BLaER1 treated with 17β-estradiol and CSF1 and Interleukin-3, amounts not matched to agents 10 nM and 100 nM (cell line): ENCODE data around the gene RPRM.
"Not testable (repeated sequence)": the region's sequence is repeated elsewhere in the genome, so short reads cannot be mapped to it uniquely, and the experiment has no call there.

ENCODE experiments used
- H3K27ac ChIP-seq, 11 experiments: shearing (Covaris generic); formaldehyde crosslinking; 2 replicates each; pipeline ENCODE4 v1.8.1; 2022
- H3K27me3 ChIP-seq, 11 experiments: shearing (Covaris generic); formaldehyde crosslinking; 2 replicates each; pipeline ENCODE4 v1.8.1; 2022
- H3K36me3 ChIP-seq, 11 experiments: shearing (Covaris generic); formaldehyde crosslinking; 2 replicates each; pipeline ENCODE4 v1.8.1; 2022
- H3K4me1 ChIP-seq, 10 experiments: shearing (Covaris generic); formaldehyde crosslinking; 2 replicates each; pipeline ENCODE4 v1.8.1; 2022
- H3K4me2 ChIP-seq, 11 experiments: shearing (Covaris generic); formaldehyde crosslinking; 2 replicates each; pipeline ENCODE4 v1.8.1; 2022
- H3K4me3 ChIP-seq, 10 experiments: shearing (Covaris generic); formaldehyde crosslinking; 2 replicates each; pipeline ENCODE4 v1.8.1; 2022
- H3K9ac ChIP-seq, 11 experiments: shearing (Covaris generic); formaldehyde crosslinking; 2 replicates each; pipeline ENCODE4 v1.8.1; 2022
- H3K9me3 ChIP-seq, 11 experiments: shearing (Covaris generic); formaldehyde crosslinking; replicated peaks in 1 of 11; 2 replicates each; pipeline ENCODE4 v1.8.1; 2022
- H4K20me1 ChIP-seq, 11 experiments: shearing (Covaris generic); formaldehyde crosslinking; 2 replicates each; pipeline ENCODE4 v1.8.1; 2022
- Cebpa-rat ChIP-seq, 11 experiments: shearing (Covaris generic); IDR thresholded peaks; 2 replicates each; pipeline ENCODE4 v1.8.1; 2022

RPRM gene

DNA sequence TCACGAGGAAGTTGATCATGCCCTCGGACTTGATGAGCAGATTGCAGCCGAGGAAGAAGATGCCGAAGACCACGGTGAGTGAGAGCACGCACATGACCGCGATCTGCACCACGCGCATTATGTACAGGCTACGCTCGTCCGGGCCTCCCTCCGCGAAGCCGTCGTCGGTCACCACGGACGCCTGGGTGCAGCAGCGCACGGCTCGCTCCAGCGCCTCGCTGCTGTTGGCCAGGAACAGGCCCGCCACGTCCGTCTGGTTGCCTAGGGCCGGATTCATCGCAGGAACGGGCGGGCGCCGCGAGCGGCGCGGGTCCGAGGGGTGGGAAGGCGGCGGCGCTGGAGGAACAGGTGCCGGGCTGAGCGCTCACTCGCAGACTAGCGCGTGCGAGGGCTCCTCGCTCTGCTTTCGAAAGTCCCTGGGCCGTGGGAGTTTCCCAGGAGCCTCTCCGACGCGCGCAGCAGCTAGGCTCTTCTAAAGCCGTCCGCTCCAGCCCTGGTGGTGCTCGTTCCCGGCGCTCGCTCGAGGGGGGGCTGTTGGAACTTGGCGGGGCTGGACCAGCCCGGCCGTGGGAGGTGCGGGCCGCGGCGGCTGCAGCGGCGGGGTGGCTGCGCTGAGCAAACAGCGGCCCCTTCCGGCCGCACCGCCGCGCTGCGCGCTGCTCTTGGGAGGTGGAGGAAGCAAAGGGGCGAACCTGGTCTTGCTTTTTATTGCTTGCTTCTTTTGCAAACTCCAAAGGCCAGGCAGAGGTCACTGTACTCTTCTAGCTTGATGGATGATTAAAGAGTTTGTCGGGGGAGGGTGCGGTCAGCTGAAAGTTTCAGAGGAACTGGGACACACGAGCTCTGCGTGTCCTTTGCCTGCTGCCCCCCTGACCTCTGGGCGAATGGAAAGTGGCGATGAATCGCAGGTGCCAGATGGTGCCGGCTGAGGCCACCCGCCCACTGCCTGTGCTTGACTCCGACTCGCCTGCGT lies at the start of gene RPRM:
TSS of gene RPRM (minus strand) at position 474 of the 973 bp plus-strand sequence. CDS start at position 277, 197 bp downstream.
- Histone ChIP-seq H3K27ac (no peak within 1 kb of the TSS), H3K27me3 (peaks cover 36 to 46% (median 43%) of the 10 kb centered on the region in 11 experiments), H3K4me2 (peak within 1 kb of the TSS in 8 of 11 experiments; percentile 4 to 66 (median 24); a peak in 10 of 22 replicates), H3K9ac (no peak within 1 kb of the TSS), H4K20me1 (no peaks in the 10 kb centered on the region), H3K9me3 (peaks cover 15 to 28% (median 19%) of the 10 kb centered on the region in 11 experiments), H3K4me1 (peaks cover 0 to 17% (median 0%) of the 10 kb centered on the region in 10 experiments; a peak in 5 of 20 replicates), H3K36me3 (no peaks in the 10 kb centered on the region), H3K4me3 (peak within 1 kb of the TSS in 5 of 10 experiments; percentile 10 to 41 (median 26); a peak in 6 of 20 replicates)
- no peak for TF ChIP-seq Cebpa-rat (IDR thresholded peaks at IDR 0.05)

DNA sequence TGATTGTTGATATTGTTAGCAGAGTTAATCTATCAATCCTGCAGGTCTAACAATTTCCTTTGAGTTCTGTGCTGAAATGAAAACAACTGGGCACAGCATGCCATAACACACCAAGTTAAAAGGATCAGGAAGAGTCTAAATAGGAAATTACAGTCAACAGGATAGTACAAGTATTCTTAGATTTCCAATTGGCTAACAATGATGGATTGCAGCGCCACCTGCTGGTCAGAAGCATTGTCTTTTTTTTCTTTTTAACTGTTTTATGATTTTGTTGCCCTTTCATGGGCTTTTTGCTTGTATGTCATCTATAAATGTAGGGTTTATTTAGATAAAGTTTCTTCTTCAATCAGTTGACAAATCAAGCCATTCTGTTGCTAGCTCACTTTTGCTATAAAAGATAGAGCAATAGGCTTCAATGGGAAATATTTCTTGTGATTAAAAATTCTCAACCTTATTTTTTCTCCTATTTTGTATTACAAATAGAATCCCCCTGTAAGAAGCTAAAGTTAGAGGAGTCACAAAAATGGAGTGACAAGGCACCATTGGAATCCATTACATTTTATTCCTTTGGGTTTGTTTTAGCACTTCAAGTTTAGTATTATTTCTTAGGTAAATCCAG lies 40.8 kb upstream of the RPRM start:
- Histone ChIP-seq H3K4me2 (no peak overlapping the region), H3K4me3 (no peak overlapping the region), H3K36me3 (no peaks in the 10 kb centered on the region), H3K4me1 (no peaks in the 10 kb centered on the region), H3K9me3 (no peaks in the 10 kb centered on the region), H3K27me3 (no peaks in the 10 kb centered on the region), H3K27ac (no peak overlapping the region), H3K9ac (no peak overlapping the region), H4K20me1 (no peaks in the 10 kb centered on the region)
- no peak for TF ChIP-seq Cebpa-rat (IDR thresholded peaks at IDR 0.05)

DNA sequence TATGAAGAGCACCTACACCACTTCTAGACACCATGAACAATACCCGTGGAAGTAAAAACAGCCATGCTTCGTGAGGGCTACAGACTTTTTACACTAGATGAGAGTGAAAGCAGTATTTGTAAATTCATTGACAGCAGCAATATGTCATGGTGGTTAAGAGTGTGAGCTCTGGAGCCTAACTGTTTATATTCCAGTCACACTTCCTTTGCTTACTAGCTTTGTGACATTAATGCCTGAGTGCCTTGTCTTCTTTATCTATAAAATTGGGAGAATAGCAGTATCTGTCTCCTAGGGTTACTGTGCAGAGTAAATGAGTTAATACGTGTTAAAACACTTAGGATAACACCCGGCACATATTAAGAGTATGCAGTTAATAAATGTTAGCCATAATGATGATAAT lies 33.8 kb upstream of the RPRM start:
- Histone ChIP-seq H3K4me1 (peaks cover 0 to 13% (median 3%) of the 10 kb centered on the region in 10 experiments; a peak in 9 of 20 replicates), H3K27ac (no peak overlapping the region), H3K4me2 (no peak overlapping the region), H3K9ac (no peak overlapping the region), H4K20me1 (no peaks in the 10 kb centered on the region), H3K36me3 (no peaks in the 10 kb centered on the region), H3K9me3 (peaks cover 9 to 19% (median 15%) of the 10 kb centered on the region in 11 experiments; a peak in 20 of 22 replicates), H3K4me3 (no peak overlapping the region), H3K27me3 (no peaks in the 10 kb centered on the region)
- no peak for TF ChIP-seq Cebpa-rat (IDR thresholded peaks at IDR 0.05)

DNA sequence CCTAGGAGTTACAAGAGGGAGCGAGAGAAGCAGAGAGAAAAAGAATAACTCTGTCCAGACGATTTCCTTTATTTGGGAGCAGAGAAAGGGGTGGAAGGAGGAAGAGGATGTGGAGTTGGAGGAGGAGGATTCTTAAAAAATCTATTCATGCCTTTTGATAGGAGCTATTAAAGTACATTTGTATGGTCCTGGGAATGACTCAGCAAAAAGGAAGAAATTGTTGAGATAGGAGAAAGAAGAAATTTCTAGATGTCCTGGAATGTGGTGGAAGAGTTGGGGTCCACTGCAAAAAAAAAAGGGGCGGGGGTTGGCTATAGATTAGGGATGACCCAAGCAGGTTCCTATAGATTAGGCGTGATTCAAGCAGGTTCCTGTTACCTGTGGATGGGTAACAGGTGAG lies 32.4 kb upstream of the RPRM start:
- H3K36me3 ChIP-seq: no peaks in the 10 kb centered on the region
- TF ChIP-seq Cebpa-rat (IDR thresholded peaks at IDR 0.05): no peak

DNA sequence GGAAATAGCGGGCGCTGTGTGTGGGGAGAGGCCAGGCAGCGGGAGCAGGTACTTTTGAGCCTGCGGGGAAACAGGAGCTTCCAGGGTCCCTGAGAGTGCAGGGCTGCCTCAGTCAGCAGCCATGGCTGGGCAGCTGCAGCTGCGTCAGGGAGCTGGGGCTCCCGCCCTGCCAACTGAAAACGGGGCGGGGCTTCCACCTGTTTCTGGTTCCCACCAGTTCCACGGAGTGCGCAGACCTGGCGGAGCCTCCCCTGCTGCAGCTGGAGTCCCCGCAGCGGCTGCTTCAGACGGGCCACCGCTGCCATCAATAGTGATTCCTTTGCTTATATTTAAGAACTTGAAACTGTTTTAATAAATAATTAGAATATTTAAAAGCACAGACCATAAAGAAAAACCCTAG lies 30.6 kb upstream of the RPRM start:
- H4K20me1 ChIP-seq: no peaks in the 10 kb centered on the region
- no peaks in the 10 kb centered on the region for H3K36me3 ChIP-seq
- TF ChIP-seq Cebpa-rat (IDR thresholded peaks at IDR 0.05): no peak
- H3K27ac ChIP-seq: no peak overlapping the region
- no peak overlapping the region for H3K9ac ChIP-seq
- H3K9me3 ChIP-seq: peaks cover 21 to 33% (median 24%) of the 10 kb centered on the region in 11 experiments; a peak in 21 of 22 replicates
- H3K4me2 ChIP-seq: peak overlapping the region in 5 of 11 experiments; percentile 4 to 36 (median 28); a peak in 6 of 22 replicates
- H3K4me3 ChIP-seq: no peak overlapping the region
- H3K27me3 ChIP-seq: no peaks in the 10 kb centered on the region
- peaks cover 0 to 13% (median 3%) of the 10 kb centered on the region in 10 experiments; a peak in 9 of 20 replicates for H3K4me1 ChIP-seq

More for the DNA sequence above, 32.4 kb upstream of the RPRM start:
- Histone ChIP-seq H3K9me3 (peaks cover 21 to 33% (median 24%) of the 10 kb centered on the region in 11 experiments; a peak in 21 of 22 replicates), H3K4me3 (no peak overlapping the region), H3K27ac (no peak overlapping the region), H3K9ac (no peak overlapping the region), H3K4me2 (no peak overlapping the region), H4K20me1 (no peaks in the 10 kb centered on the region), H3K4me1 (peaks cover 0 to 13% (median 3%) of the 10 kb centered on the region in 10 experiments; a peak in 9 of 20 replicates), H3K27me3 (no peaks in the 10 kb centered on the region)

DNA sequence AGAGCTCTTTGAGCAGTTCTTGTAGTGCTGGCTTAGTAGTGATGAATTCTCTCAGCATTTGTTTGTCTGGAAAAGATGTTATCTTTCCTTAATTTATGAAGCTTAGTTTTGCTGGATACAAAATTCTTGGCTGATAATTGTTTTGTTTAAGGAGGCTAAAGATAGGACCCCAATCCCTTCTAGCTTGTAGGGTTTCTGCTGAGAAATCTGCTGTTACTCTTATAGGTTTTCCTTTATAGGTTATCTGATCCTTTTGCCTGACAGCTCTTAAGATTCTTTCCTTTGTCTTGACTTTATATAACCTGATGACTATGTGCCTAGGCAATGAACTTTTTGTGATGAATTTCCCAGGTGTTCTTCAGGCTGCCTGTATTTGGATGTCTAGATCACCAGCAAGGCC lies 27.9 kb upstream of the RPRM start:
- H3K27ac ChIP-seq, H3K36me3 ChIP-seq, H3K4me3 ChIP-seq, H3K4me2 ChIP-seq, H4K20me1 ChIP-seq, H3K9ac ChIP-seq, H3K27me3 ChIP-seq: not testable (repeated sequence)
- H3K4me1 ChIP-seq: peaks cover 0 to 13% (median 3%) of the 10 kb centered on the region in 10 experiments; a peak in 9 of 20 replicates
- peaks cover 21 to 33% (median 24%) of the 10 kb centered on the region in 11 experiments; a peak in 21 of 22 replicates for H3K9me3 ChIP-seq

DNA sequence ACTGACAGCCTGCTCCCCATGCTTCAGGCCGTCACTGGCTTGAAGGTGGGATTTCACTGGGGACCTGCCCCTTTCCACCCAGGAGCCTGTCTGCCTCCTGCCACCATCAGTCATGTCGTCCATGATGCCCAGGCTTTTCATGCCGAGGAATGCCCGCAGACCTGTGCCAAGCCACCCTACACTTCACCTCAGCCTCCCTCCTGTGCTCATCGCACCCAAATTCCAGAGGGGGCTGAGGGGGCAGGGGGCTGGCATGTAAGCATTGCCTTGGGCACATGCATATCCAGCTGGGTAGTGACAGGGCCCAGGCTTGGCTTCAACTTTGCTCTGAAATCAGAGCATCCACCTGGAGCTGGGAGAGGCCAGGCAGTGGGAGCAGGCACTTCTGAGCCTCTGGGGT lies 20.9 kb upstream of the RPRM start:
- H4K20me1 ChIP-seq: no peaks in the 10 kb centered on the region
- H3K9ac ChIP-seq: no peak overlapping the region
- no peak for TF ChIP-seq Cebpa-rat (IDR thresholded peaks at IDR 0.05)
- H3K9me3 ChIP-seq: 0 out of 22 replicates have a peak, but pooled peaks cover 0 to 6% (median 0%) of the 10 kb centered on the region in 11 experiments
- H3K4me3 ChIP-seq: no peak overlapping the region
- no peak overlapping the region for H3K27ac ChIP-seq
- H3K36me3 ChIP-seq: no peaks in the 10 kb centered on the region
- H3K4me2 ChIP-seq: no peak overlapping the region
- H3K27me3 ChIP-seq: no peaks in the 10 kb centered on the region
- no peaks in the 10 kb centered on the region for H3K4me1 ChIP-seq

DNA sequence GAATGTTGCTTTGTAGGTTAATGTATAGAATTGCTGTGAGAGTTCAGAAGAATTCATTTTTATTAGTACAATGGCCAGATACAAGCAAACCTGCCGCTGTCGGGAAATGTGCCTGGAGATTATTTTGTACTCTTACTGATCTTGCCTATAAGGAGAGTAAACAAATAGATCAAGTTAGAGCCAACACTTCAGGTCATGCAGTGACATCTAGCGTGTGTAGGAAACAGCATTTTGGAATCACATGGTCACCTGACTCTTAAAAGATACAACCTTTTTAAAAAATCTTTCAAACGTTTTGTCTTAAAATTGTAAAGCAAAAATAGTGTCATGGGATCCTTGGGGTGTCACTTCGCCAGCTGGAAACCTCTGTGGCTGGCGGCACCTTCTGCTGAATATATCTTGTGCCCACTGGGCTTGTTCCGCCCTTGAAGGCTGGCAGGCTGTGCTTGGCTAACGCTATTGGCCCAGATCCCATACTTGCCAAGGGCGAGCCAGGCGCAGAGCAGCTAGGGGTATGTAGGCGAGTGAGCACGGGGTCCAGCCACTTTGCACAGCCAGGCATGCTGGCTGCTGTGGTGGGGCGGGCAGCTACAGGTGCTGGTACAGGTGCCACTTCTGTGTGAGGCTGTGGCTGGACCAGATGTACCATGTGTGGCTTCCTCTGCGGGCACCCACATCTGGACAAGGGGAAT lies 19.5 kb upstream of the RPRM start:
- no peaks in the 10 kb centered on the region for H3K4me1 ChIP-seq
- H3K9me3 ChIP-seq: 0 out of 22 replicates have a peak, but pooled peaks cover 0 to 6% (median 0%) of the 10 kb centered on the region in 11 experiments
- TF ChIP-seq Cebpa-rat (IDR thresholded peaks at IDR 0.05): no peak
- no peak overlapping the region for H3K27ac ChIP-seq
- no peak overlapping the region for H3K4me2 ChIP-seq
- H3K27me3 ChIP-seq: no peaks in the 10 kb centered on the region
- H3K4me3 ChIP-seq: no peak overlapping the region
- no peaks in the 10 kb centered on the region for H4K20me1 ChIP-seq
- no peaks in the 10 kb centered on the region for H3K36me3 ChIP-seq
- H3K9ac ChIP-seq: no peak overlapping the region
